ENCODE results near the gene NTF4.

GRCh38 chr19:49019242-49019932 is 45.2 kb downstream of the NTF4 start:
- TF ChIP-seq, protein P1, sequence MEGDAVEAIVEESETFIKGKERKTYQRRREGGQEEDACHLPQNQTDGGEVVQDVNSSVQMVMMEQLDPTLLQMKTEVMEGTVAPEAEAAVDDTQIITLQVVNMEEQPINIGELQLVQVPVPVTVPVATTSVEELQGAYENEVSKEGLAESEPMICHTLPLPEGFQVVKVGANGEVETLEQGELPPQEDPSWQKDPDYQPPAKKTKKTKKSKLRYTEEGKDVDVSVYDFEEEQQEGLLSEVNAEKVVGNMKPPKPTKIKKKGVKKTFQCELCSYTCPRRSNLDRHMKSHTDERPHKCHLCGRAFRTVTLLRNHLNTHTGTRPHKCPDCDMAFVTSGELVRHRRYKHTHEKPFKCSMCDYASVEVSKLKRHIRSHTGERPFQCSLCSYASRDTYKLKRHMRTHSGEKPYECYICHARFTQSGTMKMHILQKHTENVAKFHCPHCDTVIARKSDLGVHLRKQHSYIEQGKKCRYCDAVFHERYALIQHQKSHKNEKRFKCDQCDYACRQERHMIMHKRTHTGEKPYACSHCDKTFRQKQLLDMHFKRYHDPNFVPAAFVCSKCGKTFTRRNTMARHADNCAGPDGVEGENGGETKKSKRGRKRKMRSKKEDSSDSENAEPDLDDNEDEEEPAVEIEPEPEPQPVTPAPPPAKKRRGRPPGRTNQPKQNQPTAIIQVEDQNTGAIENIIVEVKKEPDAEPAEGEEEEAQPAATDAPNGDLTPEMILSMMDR (IDR thresholded peaks at IDR 0.05): no peak
- no peak for TF ChIP-seq POLR2A (IDR thresholded peaks at IDR 0.05)

Measured in thyroid gland (tissue), 4 donors.